Trophoblast cell (in vitro differentiated cells and primary cell): ENCODE results near the gene DDX47.

Experiments
- DNase-seq, 2 donors: peaks; one replicate each; pipeline ENCODE4 v3.0.0-alpha.2; 2016
- H2AFZ ChIP-seq: 2 replicates; pipeline ENCODE4 v1.6.1; 2013; ENCODE audit warnings: low read length, moderate library complexity, mild to moderate bottlenecking; ENCODE audit not compliant: insufficient read depth, poor library complexity
- H2AK5ac ChIP-seq: 2 replicates; pipeline ENCODE4 v1.6.1; 2013; ENCODE audit warnings: mild to moderate bottlenecking, low read length
- H2BK120ac ChIP-seq: 2 replicates; pipeline ENCODE4 v1.6.1; 2013; ENCODE audit warnings: low read length, mild to moderate bottlenecking, moderate library complexity; ENCODE audit not compliant: insufficient read depth, poor library complexity
- H2BK12ac ChIP-seq: 2 replicates; pipeline ENCODE4 v1.6.1; 2013; ENCODE audit warnings: mild to moderate bottlenecking, low read length, moderate library complexity
- H2BK5ac ChIP-seq: 2 replicates; pipeline ENCODE4 v1.6.1; 2013; ENCODE audit warnings: low read length, low read depth, moderate library complexity, mild to moderate bottlenecking; ENCODE audit not compliant: poor library complexity
- H3K14ac ChIP-seq: 2 replicates; pipeline ENCODE4 v1.6.1; 2013; ENCODE audit warnings: mild to moderate bottlenecking, low read length
- H3K18ac ChIP-seq: 2 replicates; pipeline ENCODE4 v1.6.1; 2013; ENCODE audit warnings: mild to moderate bottlenecking, low read length
- H3K23ac ChIP-seq: 2 replicates; pipeline ENCODE4 v1.6.1; 2013; ENCODE audit warnings: low read length
- H3K27ac ChIP-seq: 2 replicates; pipeline ENCODE4 v1.5.1; 2013; ENCODE audit warnings: low read depth, mild to moderate bottlenecking, inconsistent platforms, low read length, moderate library complexity
- H3K27me3 ChIP-seq: 2 replicates; pipeline ENCODE4 v1.6.1; 2013; ENCODE audit warnings: inconsistent platforms, mild to moderate bottlenecking, low read length, moderate library complexity; ENCODE audit not compliant: insufficient read depth
- H3K36me3 ChIP-seq, 2 experiments: 1 replicate in 1 of 2; 2 replicates in 1 of 2; pipeline ENCODE4 v1.6.1; 2013; ENCODE audit warnings: low read length in 2 of 2, mild to moderate bottlenecking in 2 of 2, moderate library complexity in 1 of 2; ENCODE audit not compliant: insufficient read depth in 2 of 2, control insufficient read depth in 1 of 2
- H3K4ac ChIP-seq: 2 replicates; pipeline ENCODE4 v1.6.1; 2013; ENCODE audit warnings: low read depth, mild to moderate bottlenecking, low read length, moderate library complexity
- H3K4me1 ChIP-seq, 2 experiments: 1 replicate in 1 of 2; 2 replicates in 1 of 2; pipeline ENCODE4 v1.6.1; 2013; ENCODE audit warnings: low read length in 2 of 2, mild to moderate bottlenecking in 2 of 2, moderate library complexity in 1 of 2; ENCODE audit not compliant: insufficient read depth in 2 of 2, control insufficient read depth in 1 of 2
- H3K4me2 ChIP-seq: 2 replicates; pipeline ENCODE4 v1.6.1; 2013; ENCODE audit warnings: inconsistent platforms, mild to moderate bottlenecking, low read length, moderate library complexity
- H3K4me3 ChIP-seq: 2 replicates; pipeline ENCODE4 v1.5.1; 2013; ENCODE audit warnings: mild to moderate bottlenecking, low read depth, low read length, inconsistent platforms
- H3K79me1 ChIP-seq: one replicate; pipeline ENCODE4 v1.6.1; 2013; ENCODE audit warnings: low read length
- H3K79me2 ChIP-seq: 2 replicates; pipeline ENCODE4 v1.6.1; 2013; ENCODE audit warnings: low read length, mild to moderate bottlenecking; ENCODE audit not compliant: control insufficient read depth, insufficient read depth, poor library complexity
- H3K9ac ChIP-seq: 2 replicates; pipeline ENCODE4 v1.6.1; 2013; ENCODE audit warnings: mild to moderate bottlenecking, low read length
- H3K9me3 ChIP-seq: 2 replicates; pipeline ENCODE4 v1.6.1; 2013; ENCODE audit warnings: low read depth, mild to moderate bottlenecking, control low read depth, inconsistent platforms, low read length; ENCODE audit not compliant: insufficient read depth
- H4K12ac ChIP-seq: 2 replicates; pipeline ENCODE4 v1.6.1; 2013; ENCODE audit warnings: low read depth, mild to moderate bottlenecking, low read length, moderate library complexity
- H4K8ac ChIP-seq: 2 replicates; pipeline ENCODE4 v1.6.1; 2013; ENCODE audit warnings: low read depth, mild to moderate bottlenecking, low read length, moderate library complexity
- H4K91ac ChIP-seq: one replicate; pipeline ENCODE4 v1.6.1; 2013; ENCODE audit warnings: low read depth, mild to moderate bottlenecking, low read length, moderate library complexity
- WGBS: extraction: QIAGEN DNeasy Blood & Tissue Kit; methylation state at CpG from one replicate; pipeline ENCODE4 v1.1.7; 2013; ENCODE audit warnings: missing lambda C conversion rate; ENCODE audit not compliant: insufficient read length, insufficient coverage; ENCODE audit errors: extremely low coverage; 5-methylcytosine and 5-hydroxymethylcytosine counted together

The DDX47 gene

GRCh38 chr12:12821975-12822374 lies 8.8 kb downstream of the DDX47 start:
- Histone ChIP-seq H3K9ac (no peak overlapping the region), H2AFZ (no peak overlapping the region), H3K4me1 (peaks cover 12 to 16% of the 10 kb centered on the region in 2 experiments), H3K4ac (no peak overlapping the region), H3K4me2 (no peak overlapping the region), H3K18ac (no peak overlapping the region), H2AK5ac (no peak overlapping the region), H3K79me2 (no peaks in the 10 kb centered on the region), H4K8ac (no peak overlapping the region), H3K27me3 (no peaks in the 10 kb centered on the region), H3K23ac (no peak overlapping the region), H3K36me3 (peaks cover 13 to 30% of the 10 kb centered on the region in 2 experiments), H3K14ac (no peak overlapping the region), H3K9me3 (no peaks in the 10 kb centered on the region), H3K79me1 (peaks cover 12% of the 10 kb centered on the region), H3K27ac (no peak overlapping the region), H2BK5ac (no peak overlapping the region), H2BK120ac (no peak overlapping the region), H3K4me3 (no peak overlapping the region), H4K91ac (no peak overlapping the region), H2BK12ac (no peak overlapping the region), H4K12ac (no peak overlapping the region)
- WGBS: no CpG with 5 or more reads among the region's 6 CpGs
- peak in 1 of 2 donors; percentile 18 for DNase-seq

- H3K4me2 ChIP-seq: no peak overlapping the region
These were observed 9.7 kb downstream of the DDX47 start for GRCh38 chr12:12822886-12823285.

GRCh38 chr12:12823300-12823699 lies 10.2 kb downstream of the DDX47 start:
- no CpG with 5 or more reads among the region's 2 CpGs for WGBS
- Histone ChIP-seq H4K8ac (no peak overlapping the region), H2BK120ac (no peak overlapping the region), H3K4me2 (no peak overlapping the region), H2BK12ac (no peak overlapping the region), H3K79me1 (peaks cover 12% of the 10 kb centered on the region), H3K9me3 (no peaks in the 10 kb centered on the region), H3K9ac (no peak overlapping the region), H3K23ac (no peak overlapping the region), H3K27me3 (no peaks in the 10 kb centered on the region), H2AFZ (no peak overlapping the region), H4K12ac (no peak overlapping the region), H3K4me3 (no peak overlapping the region), H3K18ac (no peak overlapping the region), H3K27ac (peak overlapping the region; percentile 50), H3K36me3 (peaks cover 18 to 39% of the 10 kb centered on the region in 2 experiments), H3K4ac (no peak overlapping the region), H3K14ac (no peak overlapping the region), H3K79me2 (no peaks in the 10 kb centered on the region), H3K4me1 (peaks cover 12 to 16% of the 10 kb centered on the region in 2 experiments), H2AK5ac (no peak overlapping the region), H2BK5ac (no peak overlapping the region), H4K91ac (no peak overlapping the region)
- peak; percentile 74 to 94 for DNase-seq

More at GRCh38 chr12:12822886-12823285, 9.7 kb downstream of the DDX47 start:
- peaks cover 12 to 16% of the 10 kb centered on the region in 2 experiments for H3K4me1 ChIP-seq
- peak overlapping the region; percentile 92 for H2BK12ac ChIP-seq
- peaks cover 12% of the 10 kb centered on the region for H3K79me1 ChIP-seq
- peak overlapping the region; percentile 79 for H2BK120ac ChIP-seq
- H3K36me3 ChIP-seq: peaks cover 16 to 37% of the 10 kb centered on the region in 2 experiments
- H3K79me2 ChIP-seq: no peaks in the 10 kb centered on the region
- no peak overlapping the region for H3K14ac ChIP-seq
- no peak overlapping the region for H2AFZ ChIP-seq
- no peak overlapping the region for H4K8ac ChIP-seq
- H3K4ac ChIP-seq: no peak overlapping the region
- no CpG with 5 or more reads among the region's 4 CpGs for WGBS
- DNase-seq: no peak
- peak overlapping the region; percentile 50 for H3K27ac ChIP-seq
- H3K9me3 ChIP-seq: no peaks in the 10 kb centered on the region
- peak overlapping the region; percentile 61 for H2BK5ac ChIP-seq
- H2AK5ac ChIP-seq: no peak overlapping the region
- H3K18ac ChIP-seq: peak overlapping the region; percentile 40
- H3K4me3 ChIP-seq: no peak overlapping the region
- no peak overlapping the region for H4K12ac ChIP-seq
- no peak overlapping the region for H3K23ac ChIP-seq
- peak overlapping the region; percentile 76 for H4K91ac ChIP-seq
- H3K9ac ChIP-seq: no peak overlapping the region
- no peaks in the 10 kb centered on the region for H3K27me3 ChIP-seq

- H4K12ac ChIP-seq: no peak overlapping the region
- no peaks in the 10 kb centered on the region for H3K79me2 ChIP-seq
- no peak overlapping the region for H2AK5ac ChIP-seq
- H3K18ac ChIP-seq: no peak overlapping the region
- no peak overlapping the region for H2AFZ ChIP-seq
- H3K36me3 ChIP-seq: peaks cover 18 to 39% of the 10 kb centered on the region in 2 experiments
- H3K4me1 ChIP-seq: peaks cover 10 to 15% of the 10 kb centered on the region in 2 experiments
- no peak overlapping the region for H3K4me2 ChIP-seq
- H2BK5ac ChIP-seq: no peak overlapping the region
- H3K4ac ChIP-seq: no peak overlapping the region
- no peak overlapping the region for H4K8ac ChIP-seq
- WGBS: no CpG with 5 or more reads among the region's 5 CpGs
- peak overlapping the region; percentile 28 for H3K27ac ChIP-seq
- no peak overlapping the region for H2BK12ac ChIP-seq
- peaks cover 10% of the 10 kb centered on the region for H3K79me1 ChIP-seq
- peak in 1 of 2 donors; percentile 45 for DNase-seq
- H3K9ac ChIP-seq: no peak overlapping the region
- H2BK120ac ChIP-seq: peak overlapping the region; percentile 61
- H4K91ac ChIP-seq: no peak overlapping the region
- no peaks in the 10 kb centered on the region for H3K9me3 ChIP-seq
- H3K4me3 ChIP-seq: no peak overlapping the region
- H3K23ac ChIP-seq: no peak overlapping the region
- H3K27me3 ChIP-seq: no peaks in the 10 kb centered on the region
- peak overlapping the region; percentile 35 for H3K14ac ChIP-seq
These were observed 10.7 kb downstream of the DDX47 start for GRCh38 chr12:12823811-12824210.
